Peyer's patch (tissue), 4 donors: Measurements from ENCODE around the gene ACOT7. TPM values are rescaled to one million over a fixed set of nuclear protein-coding genes. Genes with fewer than 3 reads are reported as not detected.
A peak's percentile ranks its signal among the peaks of the same experiment; 100 is the strongest.

Experiments
- DNase-seq, 3 donors: peaks; one replicate each; pipeline ENCODE4 v3.0.0-alpha.2; 2017 to 2019
- H3K27ac ChIP-seq, 4 donors: fragments of 200-600 bp; sonication (generic); one replicate each; pipeline ENCODE4 v1.5.1; 2016 to 2019
- H3K27me3 ChIP-seq, 2 donors: fragments of 200-600 bp; sonication (generic); one replicate each; pipeline ENCODE4 v1.5.1; 2019
- H3K36me3 ChIP-seq, 3 donors: fragments of 200-600 bp; sonication (generic); one replicate each; pipeline ENCODE4 v1.5.1; 2016 to 2019
- H3K4me1 ChIP-seq, 4 donors: fragments of 200-600 bp; sonication (generic); one replicate each; pipeline ENCODE4 v1.5.1; 2016 to 2019
- H3K4me3 ChIP-seq, 4 donors: fragments of 200-600 bp; sonication (generic); 1 replicate in 3 of 4; 2 replicates in 1 of 4; pipeline ENCODE4 v1.5.1; 2016 to 2019; ENCODE audit warnings: mild to moderate bottlenecking in 1 of 4
- H3K9me3 ChIP-seq, 4 donors: fragments of 200-600 bp; sonication (generic); one replicate each; pipeline ENCODE4 v1.5.1; 2016 to 2019; ENCODE audit warnings: mild to moderate bottlenecking in 1 of 4
- POLR2A ChIP-seq, 2 donors: fragments of 450-650 bp; IDR thresholded peaks; one replicate each; pipeline ENCODE4 v1.5.1; 2017; ENCODE audit warnings: antibody characterized with exemption in 2 of 2, mild to moderate bottlenecking in 2 of 2, moderate library complexity in 2 of 2
- total RNA-seq, 4 donors: library from RNA; depleted of rRNA; stranded (reverse); fragments of >200 nt; gene quantifications; one replicate each; pipeline ENCODE4 v1.1.0, GENCODE V29; 2016
- TF ChIP-seq, protein P1 (sequence below), 6 experiments: fragments of 450-650 bp in 4 of 6; fragments of 200-600 bp in 2 of 6; sonication (generic) in 1 of 6; IDR thresholded peaks; one replicate each; pipeline ENCODE4 v1.5.1; 2017 to 2019; ENCODE audit warnings: antibody characterized with exemption in 6 of 6, mild to moderate bottlenecking in 3 of 6, moderate library complexity in 1 of 6

The ACOT7 gene
- total RNA-seq, 4 donors from 2014 or later = 38.4 to 93.2 (median 67.1) TPM

DNA sequence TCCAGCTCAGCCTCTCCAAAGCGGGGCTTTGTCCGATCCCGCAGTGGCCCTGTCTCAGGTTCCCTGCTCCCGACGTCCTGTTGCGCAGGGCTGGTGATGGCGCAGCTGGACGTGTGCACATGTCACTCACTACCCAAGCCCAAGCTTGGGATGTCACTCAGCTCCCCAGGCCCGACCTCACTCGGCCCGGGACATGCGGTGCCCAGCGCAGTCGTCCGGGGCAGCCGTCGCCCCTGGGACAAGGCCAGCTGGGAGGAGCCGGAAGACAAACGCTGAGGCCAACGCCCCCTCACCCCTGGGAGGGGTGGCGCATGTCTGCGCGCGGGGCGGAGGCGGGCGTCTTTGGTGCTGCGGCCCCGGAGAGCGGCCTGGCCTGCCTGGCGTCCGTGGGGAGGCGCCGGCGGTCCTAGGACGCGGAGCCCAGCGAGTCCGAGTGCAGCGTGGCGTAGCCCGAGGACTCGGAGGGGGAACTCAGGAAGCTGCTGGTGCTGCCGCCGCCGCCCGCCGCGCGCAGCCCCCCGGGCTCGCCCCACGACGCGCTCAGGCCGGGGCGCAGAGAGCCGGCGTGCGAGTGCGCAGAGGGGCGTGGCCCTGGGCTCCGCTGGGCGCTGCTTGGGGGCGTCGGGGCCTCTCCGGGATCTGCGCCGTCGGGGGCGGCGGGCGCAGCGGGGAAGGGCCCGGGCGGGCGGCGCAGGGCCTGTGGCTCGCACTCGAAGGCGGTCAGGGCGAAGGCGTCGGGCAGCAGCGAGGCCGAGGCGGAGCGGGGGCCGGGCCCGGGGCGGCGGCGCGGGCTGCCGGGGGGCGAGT is 144.4 kb downstream of the ACOT7 start:
- Histone ChIP-seq H3K36me3 (peaks cover 0 to 21% (median 0%) of the 10 kb centered on the region in 3 donors), H3K4me3 (peak overlapping the region in 3 of 4 donors; percentile 22 to 35 (median 27)), H3K27me3 (peaks cover 0 to 16% of the 10 kb centered on the region in 2 donors), H3K4me1 (peaks cover 4 to 30% (median 14%) of the 10 kb centered on the region in 4 donors), H3K9me3 (no peaks in the 10 kb centered on the region), H3K27ac (peak overlapping the region in 1 of 4 donors; percentile 13)
- TF ChIP-seq POLR2A (IDR thresholded peaks at IDR 0.05) = no peak
- TF ChIP-seq, protein P1, sequence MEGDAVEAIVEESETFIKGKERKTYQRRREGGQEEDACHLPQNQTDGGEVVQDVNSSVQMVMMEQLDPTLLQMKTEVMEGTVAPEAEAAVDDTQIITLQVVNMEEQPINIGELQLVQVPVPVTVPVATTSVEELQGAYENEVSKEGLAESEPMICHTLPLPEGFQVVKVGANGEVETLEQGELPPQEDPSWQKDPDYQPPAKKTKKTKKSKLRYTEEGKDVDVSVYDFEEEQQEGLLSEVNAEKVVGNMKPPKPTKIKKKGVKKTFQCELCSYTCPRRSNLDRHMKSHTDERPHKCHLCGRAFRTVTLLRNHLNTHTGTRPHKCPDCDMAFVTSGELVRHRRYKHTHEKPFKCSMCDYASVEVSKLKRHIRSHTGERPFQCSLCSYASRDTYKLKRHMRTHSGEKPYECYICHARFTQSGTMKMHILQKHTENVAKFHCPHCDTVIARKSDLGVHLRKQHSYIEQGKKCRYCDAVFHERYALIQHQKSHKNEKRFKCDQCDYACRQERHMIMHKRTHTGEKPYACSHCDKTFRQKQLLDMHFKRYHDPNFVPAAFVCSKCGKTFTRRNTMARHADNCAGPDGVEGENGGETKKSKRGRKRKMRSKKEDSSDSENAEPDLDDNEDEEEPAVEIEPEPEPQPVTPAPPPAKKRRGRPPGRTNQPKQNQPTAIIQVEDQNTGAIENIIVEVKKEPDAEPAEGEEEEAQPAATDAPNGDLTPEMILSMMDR (IDR thresholded peaks at IDR 0.05) = no peak
- peak in 1 of 3 donors; percentile 76 for DNase-seq

DNA sequence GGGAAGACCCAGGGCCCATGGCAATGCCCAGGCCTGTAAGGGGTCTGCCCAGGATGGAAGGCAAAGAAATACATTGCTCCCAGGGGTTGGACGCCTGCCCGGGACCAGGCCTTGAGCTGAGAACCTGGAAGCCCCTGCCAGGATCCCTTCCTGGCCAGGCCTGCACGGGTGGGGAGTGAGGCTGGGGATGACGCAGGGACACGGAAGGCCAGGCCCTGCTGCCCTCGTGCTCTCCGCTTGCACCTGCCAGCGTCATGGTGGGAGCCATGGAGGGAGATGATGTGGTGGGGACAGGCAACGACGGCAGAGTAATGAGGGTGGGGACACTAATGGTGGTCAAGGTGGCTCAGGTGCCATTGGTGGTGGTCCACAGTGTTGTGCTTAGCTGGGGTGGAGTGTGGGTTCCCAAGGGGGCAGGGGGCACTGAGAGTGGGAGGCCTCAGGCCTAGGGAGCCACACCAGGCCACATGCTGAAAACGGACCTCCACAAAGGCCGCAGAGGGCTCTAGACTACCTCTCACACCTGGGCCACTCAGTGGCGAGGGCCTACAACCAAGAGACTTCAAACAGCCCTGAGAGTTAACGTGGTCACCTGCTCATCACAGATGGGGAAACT is 145.3 kb downstream of the ACOT7 start:
- H3K27me3 ChIP-seq = peaks cover 0 to 24% of the 10 kb centered on the region in 2 donors
- DNase-seq = no peak
- H3K27ac ChIP-seq = peak overlapping the region in 1 of 4 donors; percentile 19
- H3K36me3 ChIP-seq = peaks cover 0 to 12% (median 0%) of the 10 kb centered on the region in 3 donors
- peaks cover 4 to 30% (median 14%) of the 10 kb centered on the region in 4 donors for H3K4me1 ChIP-seq
- TF ChIP-seq, protein P1 (IDR thresholded peaks at IDR 0.05) = no peak
- TF ChIP-seq POLR2A (IDR thresholded peaks at IDR 0.05) = no peak
- no peak overlapping the region for H3K4me3 ChIP-seq
- H3K9me3 ChIP-seq = no peaks in the 10 kb centered on the region

DNA sequence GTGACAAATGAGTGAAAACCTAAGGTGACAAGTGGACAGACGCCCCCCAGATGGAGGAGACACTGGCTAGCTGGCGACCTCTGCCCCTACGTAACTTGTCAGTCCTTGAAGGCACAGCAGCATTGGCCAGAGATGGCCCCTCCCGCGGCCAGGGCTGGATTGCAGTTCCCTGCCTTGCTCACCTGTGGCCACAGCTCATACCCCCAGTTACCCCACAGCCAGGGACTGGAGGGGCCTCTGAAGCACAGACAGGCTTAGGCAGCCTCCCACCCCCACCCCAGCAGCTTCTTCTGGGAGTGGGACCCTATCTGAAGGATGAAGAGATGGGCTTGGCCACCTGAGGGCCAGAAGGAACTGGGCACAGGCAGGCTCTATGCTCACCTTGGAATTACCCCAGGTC is 145.9 kb downstream of the ACOT7 start:
- Histone ChIP-seq H3K9me3 (no peaks in the 10 kb centered on the region), H3K27me3 (peaks cover 0 to 30% of the 10 kb centered on the region in 2 donors), H3K36me3 (peaks cover 0 to 6% (median 0%) of the 10 kb centered on the region in 3 donors), H3K4me3 (no peak overlapping the region), H3K27ac (peak overlapping the region in 1 of 4 donors; percentile 15), H3K4me1 (peaks cover 4 to 31% (median 14%) of the 10 kb centered on the region in 4 donors)
- TF ChIP-seq, protein P1 (IDR thresholded peaks at IDR 0.05) = no peak
- TF ChIP-seq POLR2A (IDR thresholded peaks at IDR 0.05) = no peak
- peak in 1 of 3 donors; percentile 59 for DNase-seq

DNA sequence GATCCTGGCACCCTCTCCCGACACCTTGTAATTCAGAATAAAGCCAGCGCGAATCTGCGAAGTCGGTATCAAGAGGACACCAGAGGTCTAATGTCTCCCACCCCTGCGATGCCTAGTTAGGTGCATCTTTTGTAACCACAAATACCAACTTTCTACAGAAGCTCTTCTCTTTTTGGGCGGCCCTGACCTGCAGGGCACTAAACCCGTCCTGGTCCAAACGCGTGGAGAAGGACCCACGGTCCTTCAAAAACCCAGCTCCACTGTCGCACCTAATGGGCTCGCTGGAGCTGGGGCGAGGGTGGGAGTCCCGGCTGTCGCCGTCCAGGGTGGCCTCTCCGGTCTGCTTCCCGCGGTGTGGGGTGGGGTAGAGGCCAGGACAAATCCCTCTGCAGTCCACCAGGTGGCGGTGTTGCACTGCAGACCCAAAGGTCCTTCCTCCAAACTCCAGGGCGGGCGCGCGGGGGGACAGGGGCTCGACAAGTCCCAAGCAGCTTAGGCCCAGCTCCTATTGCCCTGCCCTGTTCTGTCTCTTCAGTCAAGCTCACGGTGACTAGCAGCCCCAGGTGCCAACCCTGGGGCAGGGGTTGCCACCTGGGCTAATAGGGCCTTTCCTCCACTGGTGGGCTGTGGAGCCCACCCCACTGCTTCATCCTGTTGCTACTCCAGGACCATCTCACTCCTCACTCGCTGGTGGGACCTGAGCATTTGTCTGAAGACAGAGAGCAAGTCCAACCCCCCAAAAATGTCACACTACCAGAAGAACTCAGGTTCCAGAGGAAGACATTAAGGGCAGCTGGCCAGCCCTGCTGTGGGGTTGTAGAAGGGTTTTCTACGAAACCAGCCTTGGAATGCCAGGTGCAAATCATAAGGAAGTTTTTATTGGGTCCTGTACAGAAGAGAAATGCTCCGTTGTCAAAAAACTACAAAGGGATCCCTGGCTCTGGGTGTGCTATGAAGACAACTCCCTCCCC is 146.8 kb downstream of the ACOT7 start:
- Histone ChIP-seq H3K27me3 (peaks cover 0 to 39% of the 10 kb centered on the region in 2 donors), H3K36me3 (no peaks in the 10 kb centered on the region), H3K27ac (peak overlapping the region in 1 of 4 donors; percentile 12), H3K9me3 (no peaks in the 10 kb centered on the region), H3K4me1 (peaks cover 4 to 39% (median 20%) of the 10 kb centered on the region in 4 donors), H3K4me3 (peak overlapping the region in 1 of 4 donors; percentile 23)
- TF ChIP-seq POLR2A (IDR thresholded peaks at IDR 0.05) = peak in 1 of 2 donors; percentile 22
- TF ChIP-seq, protein P1 (IDR thresholded peaks at IDR 0.05) = peak; percentile 96 to 98 (median 97)
- peak; percentile 71 to 89 (median 89) for DNase-seq
